ENCODE results near the gene CLEC4M.
"Not testable (repeated sequence)": the region's sequence is repeated elsewhere in the genome, so short reads cannot be mapped to it uniquely, and the experiment has no call there.

Gene CLEC4M

DNA sequence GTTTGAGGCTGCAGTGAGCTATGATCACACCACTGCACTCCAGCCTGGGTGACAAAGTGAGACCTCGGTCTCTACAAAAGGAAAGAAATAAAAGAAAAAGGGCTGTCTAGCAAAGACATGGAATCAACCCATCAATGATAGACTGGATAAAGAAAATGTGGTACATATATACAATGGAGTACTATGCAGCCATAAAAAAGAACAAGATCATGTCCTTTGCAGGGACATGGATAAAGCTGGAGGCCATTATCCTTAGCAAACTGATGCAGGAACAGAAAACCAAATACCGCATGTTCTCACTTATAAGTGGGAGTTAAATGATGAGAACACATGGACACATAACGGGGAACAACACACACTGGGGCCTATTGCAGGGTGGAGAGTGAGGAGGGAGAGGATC, 53.0 kb downstream of the CLEC4M start:
- DNase-seq: not testable (repeated sequence)

DNA sequence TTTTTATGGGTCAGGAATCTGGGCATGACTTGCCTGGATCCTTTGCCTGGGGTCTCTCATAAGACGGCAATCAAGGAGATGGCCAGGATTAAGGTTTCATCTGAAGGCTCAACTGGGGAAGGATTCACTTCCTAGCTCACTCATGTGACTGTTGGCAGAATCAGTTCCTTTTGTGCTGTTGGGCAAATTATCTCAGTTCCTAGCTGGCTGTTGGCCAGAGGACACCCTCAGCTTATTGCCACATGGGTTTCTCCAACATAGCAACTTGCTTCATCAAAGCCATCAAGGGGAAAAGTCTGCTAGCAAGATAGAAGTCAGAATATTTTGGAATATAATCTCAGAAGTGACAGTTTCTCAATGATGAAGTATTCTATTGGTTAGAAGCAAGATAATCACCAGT, 54.8 kb downstream of the CLEC4M start:
- DNase-seq: no peak

DNA sequence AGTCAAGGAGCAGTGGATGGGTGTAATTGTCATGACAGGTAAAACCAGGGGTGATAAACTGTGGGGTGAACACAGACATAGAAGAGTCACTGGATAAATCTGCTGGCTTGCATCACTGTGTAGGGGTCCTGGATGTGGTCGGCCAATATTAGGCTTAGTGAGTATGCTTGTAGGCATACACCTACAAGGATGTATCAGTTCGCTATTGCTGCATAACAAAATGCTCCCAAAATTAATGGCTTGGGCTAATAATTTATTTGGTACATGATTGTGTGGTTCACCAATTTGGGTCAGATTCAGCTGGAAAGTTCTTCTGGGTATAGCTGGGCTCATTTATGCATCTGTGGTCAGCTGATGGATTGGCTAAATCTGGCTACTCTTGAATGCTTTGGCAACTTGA, 55.8 kb downstream of the CLEC4M start:
- DNase-seq: no peak
